ENCODE data around the gene RITA1. TPM values are rescaled to one million over a fixed set of nuclear protein-coding genes. Genes with fewer than 3 reads are reported as not detected.
"Not testable (repeated sequence)": the region's sequence is repeated elsewhere in the genome, so short reads cannot be mapped to it uniquely, and the experiment has no call there.

The RITA1 gene
- total RNA-seq, 1 donor from 2014 or later, result 15.2 TPM

GRCh38 chr12:113203852-113204760 lies 18.6 kb downstream of the RITA1 start:
- H3K27me3 Mint-ChIP-seq (ENCODE audit: low read depth), result no peaks in the 10 kb centered on the region
- H3K4me1 Mint-ChIP-seq, result no peaks in the 10 kb centered on the region
- DNase-seq (ENCODE audit: low spot score in 2 of 2, unreplicated experiment in 2 of 2), result no peak
- peaks cover 4% of the 10 kb centered on the region for H3K9me3 Mint-ChIP-seq
- no peak overlapping the region for H3K4me3 Mint-ChIP-seq
- no peak for TF ChIP-seq CTCF (IDR thresholded peaks at IDR 0.05; ENCODE audit: unreplicated experiment)
- peaks cover 6% of the 10 kb centered on the region for H3K36me3 Mint-ChIP-seq
- H3K27ac Mint-ChIP-seq, result no peak overlapping the region

- no peak for TF ChIP-seq CTCF (IDR thresholded peaks at IDR 0.05; ENCODE audit: unreplicated experiment)
- DNase-seq (ENCODE audit: low spot score in 2 of 2, unreplicated experiment in 2 of 2), result no peak
- H3K27ac Mint-ChIP-seq, result no peak overlapping the region
- H3K4me3 Mint-ChIP-seq, result no peak overlapping the region
- H3K9me3 Mint-ChIP-seq, result peaks cover 4% of the 10 kb centered on the region
- peaks cover 6% of the 10 kb centered on the region for H3K36me3 Mint-ChIP-seq
- no peaks in the 10 kb centered on the region for H3K27me3 Mint-ChIP-seq (ENCODE audit: low read depth)
- H3K4me1 Mint-ChIP-seq, result no peaks in the 10 kb centered on the region
Measured at GRCh38 chr12:113204804-113205203, 19.3 kb downstream of the RITA1 start.

- H3K4me1 Mint-ChIP-seq; H3K9me3 Mint-ChIP-seq; H3K27ac Mint-ChIP-seq; DNase-seq (ENCODE audit: low spot score in 2 of 2, unreplicated experiment in 2 of 2); H3K36me3 Mint-ChIP-seq; H3K27me3 Mint-ChIP-seq (ENCODE audit: low read depth); H3K4me3 Mint-ChIP-seq: not testable (repeated sequence)
Measured at GRCh38 chr12:113206802-113207201, 21.3 kb downstream of the RITA1 start.

GRCh38 chr12:113207613-113208040 lies 22.1 kb downstream of the RITA1 start:
- Mint-ChIP-seq H3K4me3 (no peak overlapping the region), H3K27me3 (ENCODE audit: low read depth) (no peaks in the 10 kb centered on the region), H3K36me3 (peaks cover 6% of the 10 kb centered on the region), H3K9me3 (peaks cover 4% of the 10 kb centered on the region), H3K27ac (no peak overlapping the region), H3K4me1 (peaks cover 4% of the 10 kb centered on the region)
- DNase-seq (ENCODE audit: low spot score in 2 of 2, unreplicated experiment in 2 of 2), result no peak
- no peak for TF ChIP-seq CTCF (IDR thresholded peaks at IDR 0.05; ENCODE audit: unreplicated experiment)

- no peak overlapping the region for H3K4me3 Mint-ChIP-seq
- peaks cover 4% of the 10 kb centered on the region for H3K9me3 Mint-ChIP-seq
- no peak for DNase-seq (ENCODE audit: low spot score in 2 of 2, unreplicated experiment in 2 of 2)
- peaks cover 6% of the 10 kb centered on the region for H3K36me3 Mint-ChIP-seq
- no peak overlapping the region for H3K27ac Mint-ChIP-seq
- no peaks in the 10 kb centered on the region for H3K27me3 Mint-ChIP-seq (ENCODE audit: low read depth)
- peaks cover 6% of the 10 kb centered on the region for H3K4me1 Mint-ChIP-seq
- TF ChIP-seq CTCF (IDR thresholded peaks at IDR 0.05; ENCODE audit: unreplicated experiment), result no peak
Measured at GRCh38 chr12:113208041-113208934, 22.8 kb downstream of the RITA1 start.

- peaks cover 5% of the 10 kb centered on the region for H3K36me3 Mint-ChIP-seq
- peaks cover 3% of the 10 kb centered on the region for H3K9me3 Mint-ChIP-seq
- no peak overlapping the region for H3K27ac Mint-ChIP-seq
- no peak for DNase-seq (ENCODE audit: low spot score in 2 of 2, unreplicated experiment in 2 of 2)
- peaks cover 6% of the 10 kb centered on the region for H3K4me1 Mint-ChIP-seq
- no peak for TF ChIP-seq CTCF (IDR thresholded peaks at IDR 0.05; ENCODE audit: unreplicated experiment)
- no peak overlapping the region for H3K4me3 Mint-ChIP-seq
- no peaks in the 10 kb centered on the region for H3K27me3 Mint-ChIP-seq (ENCODE audit: low read depth)
Measured at GRCh38 chr12:113211160-113211559, 25.6 kb downstream of the RITA1 start.

Measured in mesothelial cell of epicardium (in vitro differentiated cells).